Coronary artery (tissue), 2 donors: ENCODE results near the gene SYTL2.
"Not testable (repeated sequence)": the region's sequence is repeated elsewhere in the genome, so short reads cannot be mapped to it uniquely, and the experiment has no call there.

ENCODE experiments used
- DNase-seq: peaks from one replicate; pipeline ENCODE4 v3.0.0-alpha.2; 2017; ENCODE audit warnings: low spot score
- H3K27ac ChIP-seq, 2 donors: fragments of 200-600 bp; sonication (generic); one replicate each; pipeline ENCODE4 v1.5.1; 2016 to 2019
- H3K4me3 ChIP-seq: fragments of 200-600 bp; sonication (generic); 2 replicates; pipeline ENCODE4 v1.5.1; 2016; ENCODE audit warnings: mild to moderate bottlenecking, moderate library complexity
- CTCF ChIP-seq: fragments of 200-600 bp; sonication (generic); IDR thresholded peaks from one replicate; pipeline ENCODE4 v1.5.1; 2019; ENCODE audit warnings: antibody characterized with exemption

Gene SYTL2

GRCh38 chr11:85779956-85780640, 30.8 kb downstream of the SYTL2 start:
- H3K4me3 ChIP-seq, result no peak overlapping the region
- H3K27ac ChIP-seq, result no peak overlapping the region
- DNase-seq, result no peak
- no peak for TF ChIP-seq CTCF

- DNase-seq, H3K27ac ChIP-seq, H3K4me3 ChIP-seq: not testable (repeated sequence)
These were observed 33.4 kb downstream of the SYTL2 start for GRCh38 chr11:85777603-85777972.

- H3K27ac ChIP-seq, result no peak overlapping the region
- H3K4me3 ChIP-seq, result no peak overlapping the region
- TF ChIP-seq CTCF, result no peak
- DNase-seq, result no peak
These were observed 33.9 kb downstream of the SYTL2 start for GRCh38 chr11:85776951-85777602.

GRCh38 chr11:85774256-85775101, 36.5 kb downstream of the SYTL2 start:
- no peak for DNase-seq
- no peak for TF ChIP-seq CTCF
- peak overlapping the region in 1 of 2 donors; percentile 56 for H3K27ac ChIP-seq
- no peak overlapping the region for H3K4me3 ChIP-seq

- H3K27ac ChIP-seq, result peak overlapping the region; percentile 38 to 78
- no peak for DNase-seq
- H3K4me3 ChIP-seq, result no peak overlapping the region
- TF ChIP-seq CTCF, result no peak
These were observed 38.2 kb downstream of the SYTL2 start for GRCh38 chr11:85772695-85773094.

GRCh38 chr11:85771568-85771967, 39.4 kb downstream of the SYTL2 start:
- no peak for DNase-seq
- no peak for TF ChIP-seq CTCF
- Histone ChIP-seq H3K4me3 (no peak overlapping the region), H3K27ac (peak overlapping the region in 1 of 2 donors; percentile 19)

GRCh38 chr11:85769771-85770170, 41.2 kb downstream of the SYTL2 start:
- H3K27ac ChIP-seq, result no peak overlapping the region
- H3K4me3 ChIP-seq, result no peak overlapping the region
- DNase-seq, result no peak
- no peak for TF ChIP-seq CTCF
